KG1 (cell line): ENCODE measurements around the gene DLG2.
"Not testable (repeated sequence)": the region's sequence is repeated elsewhere in the genome, so short reads cannot be mapped to it uniquely, and the experiment has no call there.

Experiments
- DNase-seq: peaks from one replicate; lab custom pipeline; 2025; lab: John Stamatoyannopoulos, UW

The DLG2 gene

GRCh38 chr11:83773950-83774880 is 1852.9 kb downstream of the DLG2 start:
- DNase-seq, result no peak

GRCh38 chr11:83768489-83768888 is 1858.7 kb downstream of the DLG2 start:
- no peak for DNase-seq

DNA sequence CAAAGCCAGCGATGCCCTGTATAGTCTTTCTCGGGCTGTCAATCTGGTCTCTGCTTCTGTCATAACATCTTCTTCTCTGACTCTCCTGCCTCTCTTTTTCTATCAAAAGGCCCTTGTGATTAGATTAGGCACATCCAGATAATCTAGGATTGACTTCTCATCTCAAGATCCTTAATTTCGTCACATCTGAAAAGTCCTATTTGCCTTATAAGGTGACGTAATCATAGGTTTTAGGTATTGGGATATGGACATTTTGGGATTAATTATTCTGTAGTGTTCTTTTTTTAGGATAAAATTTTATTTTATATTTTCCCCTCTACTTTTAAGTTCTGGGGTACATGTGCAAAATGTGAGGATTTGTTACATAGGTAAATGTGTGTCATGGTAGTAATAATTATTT is 1860.2 kb downstream of the DLG2 start:
- DNase-seq, result no peak

DNA sequence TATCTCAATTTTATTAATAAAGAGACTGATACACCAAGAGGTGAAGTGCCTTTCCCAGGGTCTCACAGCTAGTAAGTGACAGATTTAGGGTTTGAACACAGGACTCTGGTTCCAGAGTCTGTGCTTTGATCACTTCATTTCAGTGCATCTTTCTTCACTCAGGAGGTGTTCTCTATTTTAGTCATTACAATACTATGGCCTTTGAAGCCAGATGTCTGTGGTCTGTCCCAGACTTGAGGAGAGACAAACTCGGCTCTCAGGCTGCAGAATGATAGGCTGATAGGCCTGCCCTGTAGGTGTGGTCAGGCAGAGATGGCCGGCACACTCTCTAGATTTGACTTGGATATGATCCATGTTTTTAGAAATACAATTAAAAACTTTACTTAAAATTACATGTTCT is 1862.5 kb downstream of the DLG2 start:
- no peak for DNase-seq

DNA sequence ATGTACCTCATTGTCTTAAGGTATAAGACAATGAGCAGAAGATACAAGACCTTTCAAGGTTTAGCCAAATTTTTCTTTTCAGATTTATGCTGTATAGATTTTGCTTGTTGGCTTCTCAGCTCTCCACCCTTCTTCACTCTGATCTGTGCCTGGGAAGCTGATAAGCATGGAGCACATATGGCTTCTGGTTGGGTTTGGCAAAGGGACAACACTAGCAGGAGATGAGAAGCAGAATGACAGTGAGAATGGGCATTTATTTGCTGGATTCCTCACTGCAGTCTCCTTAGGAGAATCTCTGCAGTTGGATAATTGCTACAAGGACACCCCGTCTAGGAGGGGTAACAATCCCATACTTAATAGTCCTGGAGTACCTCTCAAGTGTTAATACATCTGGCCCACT is 1866.2 kb downstream of the DLG2 start:
- no peak for DNase-seq

- no peak for DNase-seq
Observed at GRCh38 chr11:83759148-83759547, 1868.0 kb downstream of the DLG2 start.

DNA sequence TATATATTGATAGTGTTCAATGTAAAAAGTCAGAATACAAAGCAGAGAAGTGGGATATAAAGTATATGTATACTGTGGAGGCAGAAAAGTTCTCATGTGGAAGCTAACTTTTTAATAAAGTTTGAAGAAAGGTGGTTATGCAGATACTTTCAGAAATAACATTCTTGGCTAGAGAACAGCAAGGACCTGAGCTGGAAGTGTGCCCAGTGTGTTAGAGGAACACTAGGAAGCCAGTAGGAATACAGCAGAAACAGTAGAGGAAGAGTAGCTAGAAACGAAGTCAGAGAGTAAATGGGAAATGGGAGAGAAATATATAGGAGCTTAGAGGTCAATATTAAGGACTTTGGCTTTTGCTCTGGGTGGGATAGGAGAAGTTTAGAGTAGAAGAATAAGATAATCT is 1876.1 kb downstream of the DLG2 start:
- no peak for DNase-seq

DNA sequence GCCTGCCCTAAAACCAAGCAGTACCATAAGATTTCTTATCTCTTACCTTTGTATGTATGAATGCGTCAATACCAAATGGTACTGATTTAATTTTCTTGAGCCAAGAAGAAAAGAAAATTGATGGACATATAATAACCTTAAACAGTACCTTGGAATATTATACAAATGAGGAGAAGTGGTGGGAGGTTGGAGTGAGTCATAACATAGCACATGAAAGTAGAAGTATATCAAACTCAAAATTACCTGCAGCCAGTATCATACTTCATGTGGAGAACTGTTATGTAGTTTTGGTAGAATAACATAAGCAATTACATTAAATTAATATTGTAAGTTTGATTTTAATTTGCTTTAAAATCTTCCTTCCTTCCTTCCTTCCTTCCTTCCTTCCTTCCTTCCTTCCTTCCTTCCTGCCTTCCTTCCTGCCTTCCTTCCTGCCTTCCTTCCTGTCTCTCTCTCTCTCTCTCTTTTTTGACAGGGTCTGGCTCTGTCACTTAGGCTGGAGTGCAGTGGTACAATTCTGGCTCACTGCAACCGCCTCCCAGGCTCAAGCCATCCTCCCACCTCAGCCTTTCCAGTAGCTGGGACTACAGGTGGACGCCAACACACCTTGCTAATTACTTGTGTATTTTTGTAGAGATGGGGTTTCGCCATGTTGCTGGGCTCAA is 1880.1 kb downstream of the DLG2 start:
- DNase-seq, result no peak

DNA sequence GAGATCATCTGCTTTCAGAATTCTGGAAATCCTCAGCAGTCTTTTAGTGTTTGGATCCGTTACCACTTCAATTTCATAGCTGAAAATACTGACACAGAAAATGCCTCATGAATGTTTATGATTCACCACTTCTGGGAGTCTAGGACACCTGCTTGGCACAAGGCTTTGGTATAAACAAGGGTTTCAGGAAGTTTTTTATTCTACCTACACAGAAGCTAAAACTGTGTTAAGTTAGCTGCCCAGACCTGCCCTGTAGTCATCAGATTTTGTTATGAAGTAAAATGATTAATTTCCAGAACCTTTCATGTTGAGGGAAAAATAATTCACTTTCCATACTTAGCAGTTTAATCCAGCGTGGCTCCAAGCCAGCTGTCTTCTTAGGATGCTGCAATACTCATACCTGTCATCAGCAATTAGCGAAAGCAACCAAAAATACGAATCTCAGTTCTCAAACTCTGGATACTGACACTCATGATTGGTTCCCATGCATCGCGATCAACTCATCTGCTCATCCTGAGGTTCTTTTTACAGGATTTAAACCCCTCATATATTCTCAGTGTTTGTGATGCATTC is 1882.4 kb downstream of the DLG2 start:
- DNase-seq, result no peak

- DNase-seq, result no peak
Observed at GRCh38 chr11:83736684-83737083, 1890.5 kb downstream of the DLG2 start.

DNA sequence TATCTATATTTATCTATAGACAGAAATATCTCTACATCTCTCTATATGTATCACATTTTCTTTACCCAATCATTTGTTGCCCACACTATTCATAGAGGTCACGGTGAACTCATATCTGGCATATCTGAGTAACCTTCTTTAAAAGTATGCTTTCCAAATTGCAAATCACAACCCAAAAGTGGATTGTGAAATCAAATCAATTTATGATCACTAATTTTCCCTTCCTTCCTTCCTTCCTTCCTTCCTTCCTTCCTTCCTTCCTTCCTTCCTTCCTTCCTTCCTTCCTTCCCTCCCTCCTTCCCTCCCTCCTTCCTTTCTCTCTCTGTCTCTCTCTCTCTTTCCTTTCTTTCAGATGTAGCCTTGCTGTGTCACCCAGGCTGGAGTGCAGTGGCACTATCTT is 1893.0 kb downstream of the DLG2 start:
- no peak for DNase-seq

- not testable (repeated sequence) for DNase-seq
Observed at GRCh38 chr11:83731288-83731687, 1895.9 kb downstream of the DLG2 start.

DNA sequence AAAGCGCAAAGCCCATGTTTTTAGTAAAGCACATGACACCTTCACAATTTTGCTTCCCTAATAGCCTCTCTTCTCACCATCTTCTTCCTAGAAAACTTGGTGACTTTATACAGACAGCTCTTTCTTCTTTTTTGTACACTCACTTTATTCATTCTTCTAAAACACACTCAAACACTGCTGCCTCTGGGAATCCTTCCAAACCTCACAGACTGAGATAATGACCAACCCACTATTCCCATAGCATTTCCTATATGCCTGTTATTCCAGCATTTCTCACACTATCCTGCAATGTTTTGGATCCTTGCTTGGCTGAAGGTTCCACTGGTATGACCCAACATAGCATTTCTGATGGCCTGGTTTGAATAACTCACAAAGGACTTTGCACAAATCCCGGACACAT is 1898.9 kb downstream of the DLG2 start:
- DNase-seq, result no peak

DNA sequence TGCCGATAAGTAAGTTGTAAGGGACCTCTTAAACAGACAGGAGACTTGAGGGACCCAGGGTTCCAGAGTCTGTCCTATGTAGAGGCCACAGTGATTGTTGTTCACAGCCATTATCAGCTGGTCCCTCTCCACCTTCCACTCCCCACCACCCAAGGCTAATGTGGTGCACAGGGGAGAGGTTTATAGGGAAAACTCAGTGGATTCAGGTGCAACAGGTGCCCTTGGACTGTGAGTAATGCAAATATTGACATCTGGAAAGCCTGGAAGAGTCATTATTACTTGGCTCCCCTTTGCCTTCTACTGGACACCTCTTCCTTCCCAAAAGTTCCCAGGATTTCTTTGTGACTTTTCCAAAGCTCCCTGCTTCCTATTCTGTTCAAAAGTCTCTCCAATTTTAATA is 1899.9 kb downstream of the DLG2 start:
- no peak for DNase-seq

DNA sequence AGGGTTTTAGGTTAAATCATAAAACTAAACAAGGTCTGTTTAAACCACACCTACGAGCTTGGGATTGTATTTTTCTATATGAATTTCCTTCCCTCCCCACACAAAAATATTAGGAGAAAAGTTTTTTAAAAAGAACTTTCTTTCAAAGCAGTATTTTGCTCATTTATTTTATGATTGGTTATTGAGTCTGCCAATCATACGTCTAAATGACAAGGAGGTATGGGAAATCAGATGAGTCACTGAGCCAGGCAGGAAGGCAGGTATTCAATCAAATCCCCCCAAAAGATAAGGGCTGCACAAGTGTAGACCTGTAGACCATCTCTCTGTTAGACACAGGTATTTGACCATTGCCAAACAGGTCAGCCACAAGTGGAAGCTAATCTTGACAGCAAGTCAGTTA is 1900.8 kb downstream of the DLG2 start:
- DNase-seq, result no peak

DNA sequence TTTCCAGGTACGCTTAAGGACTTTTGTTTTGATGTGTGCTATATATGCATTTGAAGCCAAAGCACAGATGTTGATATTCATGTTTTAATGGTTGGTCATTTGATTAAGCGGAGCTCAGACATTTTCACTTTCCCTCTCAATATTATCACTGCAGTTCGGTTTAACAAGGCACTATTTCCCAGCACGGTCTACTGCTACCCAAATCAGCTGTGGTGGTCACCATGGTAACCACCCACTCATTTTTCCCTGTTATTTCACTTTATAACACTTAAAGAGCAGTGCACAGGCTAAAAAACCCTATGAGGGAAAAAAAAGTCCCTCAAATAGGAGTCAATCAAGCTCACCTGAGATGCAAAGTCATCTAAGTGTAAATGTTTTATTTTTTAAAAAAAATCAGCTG is 1901.4 kb downstream of the DLG2 start:
- no peak for DNase-seq

DNA sequence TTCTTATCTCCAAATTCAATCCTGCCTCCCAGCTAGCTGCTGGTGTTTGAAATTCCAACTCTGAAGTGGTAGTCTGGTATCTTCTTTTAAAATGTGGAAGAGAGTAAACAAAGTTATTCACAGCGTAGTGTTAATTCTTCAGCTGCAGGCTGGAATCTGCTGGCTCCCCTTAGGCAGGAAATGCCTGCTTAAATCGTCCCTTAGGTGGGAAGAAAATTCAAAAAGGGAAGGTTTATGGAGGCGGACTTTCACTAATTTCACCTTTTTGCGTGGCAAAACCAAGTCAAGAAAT is 1901.9 kb downstream of the DLG2 start:
- DNase-seq, result no peak

- peak; percentile 11 for DNase-seq
Observed at GRCh38 chr11:83723999-83724398, 1903.1 kb downstream of the DLG2 start.

GRCh38 chr11:83722392-83723119 is 1904.6 kb downstream of the DLG2 start:
- DNase-seq, result no peak

DNA sequence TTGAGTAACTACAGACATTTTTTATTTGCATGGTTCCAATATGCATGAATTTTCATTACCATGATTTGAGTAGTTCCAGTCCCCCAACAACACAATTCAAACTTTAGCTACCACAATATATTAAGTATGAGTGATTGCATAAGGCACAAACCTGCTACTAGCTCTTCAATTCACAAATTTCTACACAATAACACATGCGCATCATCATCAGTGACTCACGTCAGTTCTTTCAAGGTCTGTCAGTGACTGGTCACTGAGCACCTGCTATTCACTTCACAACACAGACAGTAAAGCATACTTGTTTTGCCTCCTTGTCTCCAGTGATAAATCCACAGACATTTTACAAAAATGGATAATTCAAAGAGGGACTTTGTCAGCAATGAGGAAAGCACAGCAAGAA is 1905.9 kb downstream of the DLG2 start:
- DNase-seq, result no peak

GRCh38 chr11:83720675-83721074 is 1906.5 kb downstream of the DLG2 start:
- no peak for DNase-seq

- DNase-seq, result no peak
Observed at GRCh38 chr11:83717537-83717936, 1909.6 kb downstream of the DLG2 start.
